Measurements from ENCODE around the gene OGFR. TPM values are rescaled to one million over a fixed set of nuclear protein-coding genes. Genes with fewer than 3 reads are reported as not detected.

Gene OGFR
- total RNA-seq, 2 donors from 2014 or later = 50.6 to 57.4 TPM

GRCh38 chr20:62790075-62790474, 14.6 kb upstream of the OGFR start:
- ATAC-seq (ENCODE audit: insufficient number of reproducible peaks, low FRiP score, low read depth) = no peak
- Histone ChIP-seq H3K36me3 (no peaks in the 10 kb centered on the region), H3K4me1 (ENCODE audit: control insufficient read depth in 1 of 2, low read depth in 2 of 2) (peaks cover 0 to 14% of the 10 kb centered on the region in 2 donors), H3K4me3 (no peak overlapping the region), H3K27me3 (replicated peaks; ENCODE audit: insufficient read depth) (no peaks in the 10 kb centered on the region), H3K27ac (no peak overlapping the region), H3K9me3 (no peaks in the 10 kb centered on the region)
- DNase-seq (ENCODE audit: low spot score) = no peak
- no peak for TF ChIP-seq CTCF (IDR thresholded peaks at IDR 0.05)

- DNase-seq (ENCODE audit: low spot score) (no peak), ATAC-seq (ENCODE audit: insufficient number of reproducible peaks, low FRiP score, low read depth) (no peak)
- no peaks in the 10 kb centered on the region for H3K27me3 ChIP-seq (replicated peaks; ENCODE audit: insufficient read depth)
- no peak overlapping the region for H3K27ac ChIP-seq
- no peaks in the 10 kb centered on the region for H3K36me3 ChIP-seq
- peak; percentile 74 for TF ChIP-seq CTCF (IDR thresholded peaks at IDR 0.05)
- no peak overlapping the region for H3K4me3 ChIP-seq
- H3K4me1 ChIP-seq (ENCODE audit: control insufficient read depth in 1 of 2, low read depth in 2 of 2) = peaks cover 0 to 14% of the 10 kb centered on the region in 2 donors
- H3K9me3 ChIP-seq = no peaks in the 10 kb centered on the region
Observed at GRCh38 chr20:62791301-62792181, 13.1 kb upstream of the OGFR start.

- Histone ChIP-seq H3K27me3 (replicated peaks; ENCODE audit: insufficient read depth) (no peaks in the 10 kb centered on the region), H3K4me1 (ENCODE audit: control insufficient read depth in 1 of 2, low read depth in 2 of 2) (peaks cover 3 to 19% of the 10 kb centered on the region in 2 donors), H3K4me3 (no peak overlapping the region), H3K36me3 (no peaks in the 10 kb centered on the region), H3K27ac (no peak overlapping the region), H3K9me3 (no peaks in the 10 kb centered on the region)
- ATAC-seq (ENCODE audit: insufficient number of reproducible peaks, low FRiP score, low read depth) (no peak), DNase-seq (ENCODE audit: low spot score) (no peak)
- no peak for TF ChIP-seq CTCF (IDR thresholded peaks at IDR 0.05)
Observed at GRCh38 chr20:62792182-62792939, 12.3 kb upstream of the OGFR start.

- peak overlapping the region; percentile 84 to 92 for H3K27ac ChIP-seq
- H3K36me3 ChIP-seq = no peaks in the 10 kb centered on the region
- no peaks in the 10 kb centered on the region for H3K9me3 ChIP-seq
- TF ChIP-seq CTCF (IDR thresholded peaks at IDR 0.05) = no peak
- H3K4me1 ChIP-seq (ENCODE audit: control insufficient read depth in 1 of 2, low read depth in 2 of 2) = peaks cover 3 to 23% of the 10 kb centered on the region in 2 donors
- DNase-seq (ENCODE audit: low spot score) (no peak), ATAC-seq (ENCODE audit: insufficient number of reproducible peaks, low FRiP score, low read depth) (no peak)
- H3K4me3 ChIP-seq = peak overlapping the region; percentile 89
- H3K27me3 ChIP-seq (replicated peaks; ENCODE audit: insufficient read depth) = no peaks in the 10 kb centered on the region
Observed at GRCh38 chr20:62792940-62793756, 11.5 kb upstream of the OGFR start.

- Histone ChIP-seq H3K4me1 (ENCODE audit: control insufficient read depth in 1 of 2, low read depth in 2 of 2) (peaks cover 3 to 23% of the 10 kb centered on the region in 2 donors), H3K4me3 (peak overlapping the region; percentile 89), H3K27me3 (replicated peaks; ENCODE audit: insufficient read depth) (no peaks in the 10 kb centered on the region), H3K9me3 (no peaks in the 10 kb centered on the region), H3K36me3 (no peaks in the 10 kb centered on the region), H3K27ac (peak overlapping the region; percentile 84 to 92)
- DNase-seq (ENCODE audit: low spot score) (no peak), ATAC-seq (ENCODE audit: insufficient number of reproducible peaks, low FRiP score, low read depth) (no peak)
- TF ChIP-seq CTCF (IDR thresholded peaks at IDR 0.05) = no peak
Observed at GRCh38 chr20:62793757-62794006, 11.0 kb upstream of the OGFR start.
